HG03025 (cell line): Measurements from ENCODE around the gene PPP1R3E.
"Not testable (repeated sequence)": the region's sequence is repeated elsewhere in the genome, so short reads cannot be mapped to it uniquely, and the experiment has no call there.

Source experiments
- ATAC-seq: cut with Tn5 transposase; IDR thresholded peaks from one replicate; pipeline ENCODE4 v1.9.1; 2021; ENCODE audit warnings: mild to moderate bottlenecking, moderate library complexity; ENCODE audit not compliant: unreplicated experiment, low FRiP score

Gene PPP1R3E

GRCh38 chr14:23302290-23303225 lies at the start of gene PPP1R3E:
PPP1R3E (minus strand) TSS chr14:23302859; CDS start chr14:23302576, 283 bp downstream.
- peak; percentile 18 for ATAC-seq

GRCh38 chr14:23351681-23352505 lies 49.2 kb upstream of the PPP1R3E start:
- ATAC-seq = no peak

- ATAC-seq = no peak
Measured at GRCh38 chr14:23349156-23349845, 46.6 kb upstream of the PPP1R3E start.

- ATAC-seq = no peak
Measured at GRCh38 chr14:23348297-23348655, 45.6 kb upstream of the PPP1R3E start.

GRCh38 chr14:23347406-23348296 lies 45.0 kb upstream of the PPP1R3E start:
- no peak for ATAC-seq

GRCh38 chr14:23346693-23347405 lies 44.2 kb upstream of the PPP1R3E start:
- ATAC-seq = no peak

GRCh38 chr14:23345987-23346692 lies 43.5 kb upstream of the PPP1R3E start:
- ATAC-seq = no peak

- no peak for ATAC-seq
Measured at GRCh38 chr14:23344481-23344880, 41.8 kb upstream of the PPP1R3E start.

- no peak for ATAC-seq
Measured at GRCh38 chr14:23339506-23340268, 37.0 kb upstream of the PPP1R3E start.

- no peak for ATAC-seq
Measured at GRCh38 chr14:23335623-23336022, 33.0 kb upstream of the PPP1R3E start.

- no peak for ATAC-seq
Measured at GRCh38 chr14:23327947-23328744, 25.5 kb upstream of the PPP1R3E start.

GRCh38 chr14:23326491-23327332 lies 24.1 kb upstream of the PPP1R3E start:
- ATAC-seq = no peak

- not testable (repeated sequence) for ATAC-seq
Measured at GRCh38 chr14:23325746-23326145, 23.1 kb upstream of the PPP1R3E start.

GRCh38 chr14:23324993-23325392 lies 22.3 kb upstream of the PPP1R3E start:
- ATAC-seq = no peak

GRCh38 chr14:23324455-23324846 lies 21.8 kb upstream of the PPP1R3E start:
- ATAC-seq = no peak

GRCh38 chr14:23323838-23324454 lies 21.3 kb upstream of the PPP1R3E start:
- ATAC-seq = no peak
